Astrocyte of the hippocampus (primary cell): Measurements from ENCODE around the gene ATP5F1D.

Experiments used
- DNase-seq: peaks from one replicate; pipeline ENCODE4 v3.0.0; 2011; ENCODE audit warnings: low read depth, low spot score

Gene ATP5F1D

GRCh38 chr19:1257475-1258162 lies 16.1 kb downstream of the ATP5F1D start:
- no peak for DNase-seq

DNA sequence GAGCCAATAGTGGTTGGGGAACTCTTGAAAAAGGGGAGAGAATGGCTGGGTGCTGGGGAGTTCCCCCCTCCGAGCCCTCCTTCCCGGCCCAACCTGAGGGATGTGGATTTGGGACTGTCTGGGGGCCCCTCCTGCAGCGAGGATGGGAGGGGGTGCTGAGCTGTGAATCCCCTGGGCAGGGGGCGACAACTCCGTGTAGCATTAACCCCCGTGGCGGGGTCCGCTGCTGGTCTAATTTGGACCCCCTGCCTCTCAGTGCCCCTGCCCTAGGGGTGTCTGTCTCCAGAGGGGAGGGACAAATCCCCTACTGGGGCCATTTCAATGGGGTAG lies 16.6 kb downstream of the ATP5F1D start:
- no peak for DNase-seq

GRCh38 chr19:1258707-1259205 lies 17.2 kb downstream of the ATP5F1D start:
- no peak for DNase-seq

- peak; percentile 66 for DNase-seq
Observed at GRCh38 chr19:1259206-1259875, 17.8 kb downstream of the ATP5F1D start.

DNA sequence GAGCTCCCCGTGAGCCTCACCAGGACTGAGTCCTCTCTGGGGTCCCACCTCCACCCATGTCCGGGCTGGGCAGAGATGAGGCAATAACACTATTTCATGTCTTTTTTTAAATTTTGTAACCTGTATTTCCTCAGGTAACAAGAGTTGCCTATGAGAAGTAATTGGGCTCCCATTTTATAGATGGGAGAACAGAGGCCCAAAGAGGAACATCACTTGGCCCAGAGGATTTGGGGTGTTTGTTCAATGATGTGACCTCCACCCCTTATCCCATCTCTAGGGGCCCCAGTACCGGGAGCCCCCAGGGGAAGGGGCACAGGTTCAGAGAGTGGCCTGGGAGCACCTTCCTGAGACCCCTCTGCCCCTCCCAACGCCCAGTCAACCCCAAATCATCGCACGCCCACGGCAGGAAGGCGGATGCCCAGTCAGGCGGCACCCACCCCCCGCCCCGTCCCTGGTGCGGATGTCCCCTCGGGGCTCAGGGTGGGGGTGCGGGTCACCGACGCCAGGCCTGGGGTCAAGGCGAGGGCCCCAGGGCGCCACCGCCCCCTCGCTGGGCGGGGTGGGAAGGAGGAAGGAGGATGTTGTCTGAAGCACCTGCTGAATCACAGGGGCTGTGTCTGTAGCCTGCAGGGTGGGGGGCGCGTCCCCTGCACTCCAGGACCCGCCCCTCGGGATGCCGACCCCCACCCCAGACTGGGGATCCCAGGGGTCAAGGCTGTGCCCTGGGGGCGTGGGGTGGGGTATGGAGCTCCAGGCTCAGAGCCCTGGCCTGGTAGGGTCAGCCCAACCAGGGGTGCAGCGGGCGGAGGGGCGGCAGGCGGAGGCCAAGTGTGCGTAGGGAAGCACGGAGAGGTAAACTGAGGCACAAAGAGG lies 18.6 kb downstream of the ATP5F1D start:
- no peak for DNase-seq

GRCh38 chr19:1260749-1261537 lies 19.4 kb downstream of the ATP5F1D start:
- peak; percentile 99 for DNase-seq

- DNase-seq = no peak
Observed at GRCh38 chr19:1261538-1261797, 19.9 kb downstream of the ATP5F1D start.

DNA sequence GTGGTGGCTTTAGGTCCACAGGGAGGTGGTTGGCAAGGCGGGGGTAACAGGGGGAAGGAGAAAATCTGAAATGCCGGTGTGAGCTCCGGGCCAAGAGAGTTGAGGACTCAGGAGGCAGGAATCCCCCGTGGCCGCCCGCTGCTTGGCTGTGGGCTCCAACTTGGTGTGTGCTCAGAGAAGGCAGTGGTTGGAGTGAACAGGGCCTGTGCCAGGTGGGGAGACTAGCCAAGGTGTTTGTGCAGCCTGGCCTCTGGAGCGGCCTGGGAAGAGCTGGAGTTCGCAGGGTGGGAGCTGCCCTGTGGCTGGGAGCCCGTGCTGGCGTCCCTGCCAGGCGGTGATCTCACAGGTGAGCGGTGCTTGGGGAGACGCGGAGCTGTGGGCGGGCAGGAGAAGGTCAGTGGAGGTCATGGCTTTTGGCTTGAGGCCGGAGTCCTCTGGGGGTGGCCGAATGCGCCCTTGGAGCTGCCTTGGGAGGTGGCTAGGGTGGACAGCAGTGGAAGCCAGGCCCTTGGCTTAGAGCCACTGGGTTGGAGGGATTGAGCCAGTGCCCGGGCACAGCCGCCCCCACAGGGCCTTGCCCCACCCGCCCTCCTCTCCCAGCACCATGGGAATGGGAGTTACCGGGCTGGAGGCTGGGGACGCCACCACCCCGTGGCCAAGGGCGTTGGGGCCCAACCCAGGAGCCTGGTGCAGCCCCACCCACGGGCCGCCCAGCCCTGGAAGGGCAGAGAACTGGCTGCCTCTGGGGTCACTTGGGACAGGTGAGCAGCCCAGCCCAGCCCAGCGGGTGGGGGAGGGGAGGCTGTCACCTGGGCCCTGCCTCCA lies 20.5 kb downstream of the ATP5F1D start:
- peak; percentile 92 for DNase-seq

GRCh38 chr19:1262623-1263123 lies 21.1 kb downstream of the ATP5F1D start:
- DNase-seq = peak; percentile 16

DNA sequence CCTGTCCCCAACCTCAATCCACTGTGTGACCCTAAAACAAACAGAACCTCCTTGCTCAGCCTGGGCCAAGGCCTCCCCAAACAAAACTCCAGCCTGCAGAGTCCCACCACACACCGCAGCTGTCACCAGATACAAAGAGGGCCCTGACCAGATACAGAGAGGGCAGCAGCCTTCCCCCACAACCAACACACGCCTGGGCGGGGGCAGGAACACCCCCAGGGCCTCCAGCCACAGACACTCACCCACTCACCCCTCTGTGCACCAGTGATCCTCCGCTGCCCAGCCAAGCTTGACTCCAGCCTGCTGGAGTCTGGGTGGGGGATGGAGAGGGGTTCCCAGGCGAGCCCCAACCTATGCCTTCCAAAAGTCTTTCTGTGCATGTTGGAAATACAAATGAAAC lies 21.6 kb downstream of the ATP5F1D start:
- no peak for DNase-seq

- peak; percentile 93 for DNase-seq
Observed at GRCh38 chr19:1264801-1265614, 23.5 kb downstream of the ATP5F1D start.

DNA sequence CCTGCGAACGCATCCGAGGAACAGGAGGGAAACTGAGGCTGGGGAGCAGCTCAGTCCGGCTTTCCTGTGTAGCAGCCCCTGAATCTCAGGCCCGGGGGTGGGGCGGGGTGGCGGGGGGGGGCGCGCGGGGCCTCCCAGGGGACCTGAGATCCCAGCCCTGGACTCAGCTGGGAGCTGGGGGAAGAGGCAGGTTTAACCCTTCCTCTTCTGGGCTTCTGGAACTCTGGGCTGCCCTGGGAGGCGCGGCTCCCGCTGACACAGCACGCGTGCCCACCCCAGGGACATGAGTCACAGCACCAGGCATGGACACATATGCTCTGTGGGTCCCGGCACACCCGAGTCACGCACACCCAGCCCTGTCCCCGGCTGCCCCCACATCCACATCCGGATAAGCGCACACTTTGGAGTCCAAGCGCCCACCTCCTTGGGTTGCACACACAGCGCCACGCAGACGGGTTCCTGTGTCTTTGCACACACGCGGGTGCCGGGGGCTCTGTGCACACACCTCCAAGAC lies 24.1 kb downstream of the ATP5F1D start:
- peak; percentile 72 for DNase-seq

- DNase-seq = peak; percentile 93
Observed at GRCh38 chr19:1266129-1266915, 24.8 kb downstream of the ATP5F1D start.

DNA sequence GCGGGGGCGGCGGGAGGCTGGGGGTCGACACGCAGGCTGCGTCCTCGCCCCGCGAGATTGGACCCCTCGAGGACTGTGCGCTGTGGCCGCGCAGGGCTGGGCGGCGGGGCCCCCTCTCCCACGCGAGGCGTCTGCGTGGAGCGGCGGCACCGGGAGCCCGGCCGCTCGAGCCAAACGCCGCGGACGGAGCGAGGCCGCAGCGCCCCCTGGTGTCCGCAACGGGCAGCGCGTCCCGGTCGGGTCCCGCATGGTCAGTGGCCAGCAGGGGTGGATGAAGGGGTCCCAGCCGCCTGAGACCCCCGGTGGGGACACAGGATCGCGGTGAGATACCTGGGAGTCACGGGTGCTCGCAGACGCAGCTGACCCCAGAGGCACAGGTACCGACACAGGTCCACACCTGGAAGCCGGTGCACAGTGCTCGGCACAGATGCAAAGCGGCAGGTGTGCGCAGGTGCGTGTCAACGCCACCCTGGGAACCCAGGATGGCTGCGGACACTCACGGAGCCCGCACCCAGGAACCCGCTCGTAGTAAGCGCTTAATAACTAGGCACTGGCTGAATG lies 25.4 kb downstream of the ATP5F1D start:
- peak; percentile 87 for DNase-seq

DNA sequence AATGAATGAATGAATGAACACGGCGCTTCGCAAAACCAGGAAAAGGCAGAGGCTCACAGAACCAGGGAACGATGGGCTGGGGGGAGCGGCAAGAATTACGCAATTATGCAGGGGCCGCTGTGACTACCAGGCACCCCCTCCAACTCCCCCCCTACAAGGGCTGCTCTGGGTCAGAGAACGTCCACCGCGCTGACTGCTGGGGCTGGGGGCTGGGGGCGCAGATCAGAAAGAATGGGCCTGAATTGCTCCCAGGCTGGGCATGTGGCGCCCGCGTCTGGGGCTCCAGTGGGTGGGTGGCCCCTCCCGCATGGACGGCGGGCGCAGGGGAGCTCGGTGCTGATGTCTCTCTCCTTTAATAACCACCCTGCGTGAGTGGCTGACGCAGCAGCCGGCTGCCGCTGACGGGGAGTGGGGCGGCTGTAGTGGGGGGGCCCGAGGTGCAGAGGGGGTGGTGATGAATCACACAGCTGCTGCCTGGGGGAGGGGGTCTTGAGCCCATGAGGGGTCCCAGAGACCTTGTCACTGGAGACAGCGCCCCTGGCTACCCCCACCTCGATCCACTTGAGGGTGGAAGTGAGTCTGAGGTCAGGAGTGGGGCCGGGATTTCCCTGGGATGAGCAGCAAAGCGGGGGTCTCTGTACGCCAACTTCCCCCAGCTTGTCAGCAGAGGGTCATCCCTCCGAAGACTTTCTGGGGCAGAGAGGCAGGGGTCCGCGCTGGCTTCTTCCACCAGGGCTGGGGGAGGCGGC lies 26.1 kb downstream of the ATP5F1D start:
- DNase-seq = peak; percentile 62

DNA sequence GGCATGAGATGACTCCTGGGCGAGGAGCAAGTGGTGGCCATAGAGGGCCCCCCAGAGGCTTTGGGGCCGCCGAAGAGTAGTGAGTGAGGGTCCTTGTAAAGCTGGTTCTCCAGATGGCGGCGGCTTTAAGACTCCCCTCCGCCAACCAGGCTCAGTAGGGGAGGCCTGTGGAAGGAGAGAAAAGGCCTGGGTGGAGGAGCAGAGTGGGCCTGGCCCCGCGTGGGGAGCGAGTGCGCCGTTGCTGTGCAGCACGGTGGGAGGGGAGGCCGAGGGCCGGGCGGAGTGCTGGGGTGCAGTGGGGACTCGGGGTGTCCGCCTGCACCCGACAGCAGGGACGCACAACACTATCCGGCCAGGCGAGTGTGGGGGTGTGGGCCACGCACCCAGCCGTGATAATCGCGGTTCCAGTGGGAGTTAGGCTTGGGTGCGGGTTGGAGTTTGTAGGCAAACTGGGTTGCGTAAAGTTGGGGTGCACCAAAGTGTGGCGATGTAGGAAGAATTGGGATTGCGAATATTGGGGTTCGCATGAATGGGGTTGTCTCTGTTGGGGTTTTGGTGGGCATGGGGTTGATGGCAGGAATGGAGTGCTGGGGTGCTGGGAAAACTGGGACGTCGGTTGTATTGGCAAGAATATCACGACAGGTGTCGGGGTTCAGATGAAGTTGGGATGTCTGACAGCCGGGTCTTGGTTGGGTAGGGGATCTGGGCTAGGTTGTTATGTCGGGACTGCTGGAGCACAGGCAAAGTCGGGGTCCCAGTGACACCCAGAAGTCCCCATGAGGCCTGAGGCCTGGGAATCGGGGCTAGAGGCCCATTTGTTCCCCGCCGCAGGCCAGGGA lies 26.9 kb downstream of the ATP5F1D start:
- no peak for DNase-seq

DNA sequence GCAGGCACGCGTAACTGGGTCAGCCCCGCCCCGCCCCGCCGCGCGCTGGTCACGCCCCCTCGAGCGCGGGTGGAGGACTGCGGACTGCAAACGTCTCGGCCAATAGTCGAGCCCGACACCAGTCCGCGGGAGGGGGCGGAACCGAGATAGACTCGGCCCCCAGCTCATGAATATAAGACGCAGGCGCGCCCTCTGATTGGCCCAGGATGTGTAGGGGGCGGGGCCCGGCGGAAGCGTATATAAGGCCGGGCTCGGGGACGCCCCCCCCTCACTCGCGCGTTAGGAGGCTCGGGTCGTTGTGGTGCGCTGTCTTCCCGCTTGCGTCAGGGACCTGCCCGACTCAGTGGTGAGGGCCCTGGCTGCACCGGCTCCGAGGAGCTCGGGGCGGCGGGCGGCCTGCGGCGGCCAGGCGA lies 27.5 kb downstream of the ATP5F1D start, which contains the start of gene CIRBP:
CIRBP (plus strand) TSS at position 268 of the 413 bp plus-strand sequence. CDS start 1,602 bp downstream, outside the sequence.
- peak; percentile 100 for DNase-seq
